Calu3 (cell line): ENCODE results near the gene MXRA7. TPM values are rescaled to one million over a fixed set of nuclear protein-coding genes. Genes with fewer than 3 reads are reported as not detected.

Experiments used
- BruUV-seq: library from RNA; stranded (reverse); fragments of 400-500 nt; replicated peaks from 2 replicates; lab custom pipeline; 2021; lab: Mats Ljungman, UMichigan
- CTCF ChIA-PET: fragments of 300-600 bp; sonication (Branson Sonifier 250); formaldehyde crosslinking; loops from one replicate; lab custom pipeline; 2022; ENCODE audit warnings: antibody characterized with exemption; lab: Charles Lee
- DNase-seq: peaks from one replicate; pipeline ENCODE4 v3.0.0; 2022
- H3K27ac Mint-ChIP-seq: one replicate; pipeline ENCODE4 v1.8.0; 2022; ENCODE audit warnings: mixed read lengths; ENCODE audit not compliant: unreplicated experiment
- H3K27me3 Mint-ChIP-seq: one replicate; pipeline ENCODE4 v1.8.0; 2022; ENCODE audit warnings: mixed read lengths; ENCODE audit not compliant: unreplicated experiment
- H3K36me3 Mint-ChIP-seq: one replicate; pipeline ENCODE4 v1.8.0; 2022; ENCODE audit warnings: mild to moderate bottlenecking, moderate library complexity, mixed read lengths; ENCODE audit not compliant: insufficient read depth, unreplicated experiment
- H3K4me1 Mint-ChIP-seq: one replicate; pipeline ENCODE4 v1.8.0; 2022; ENCODE audit warnings: mild to moderate bottlenecking, low read depth, mixed read lengths; ENCODE audit not compliant: unreplicated experiment
- H3K4me3 Mint-ChIP-seq: one replicate; pipeline ENCODE4 v1.8.0; 2022; ENCODE audit warnings: mild to moderate bottlenecking, low read depth, moderate library complexity, mixed read lengths; ENCODE audit not compliant: unreplicated experiment
- H3K9me3 Mint-ChIP-seq: one replicate; pipeline ENCODE4 v1.8.0; 2022; ENCODE audit warnings: low read depth, mixed read lengths; ENCODE audit not compliant: unreplicated experiment
- intact Hi-C: fragments of 100-400 bp; cut with micrococcal nuclease; formaldehyde crosslinking; loops from one replicate; pipeline ENCODE4 v1.10.0; 2022; ENCODE audit not compliant: unreplicated experiment
- total RNA-seq: library from RNA; stranded (reverse); gene quantifications from 2 replicates; pipeline ENCODE4 v1.2.3, GENCODE V29; 2022
- TF ChIP-seq, protein P1 (sequence below): fragments of 200-600 bp; IDR thresholded peaks from one replicate; pipeline ENCODE4 v1.8.0; 2022; ENCODE audit warnings: antibody characterized with exemption; ENCODE audit not compliant: unreplicated experiment

The MXRA7 gene
- total RNA-seq, 1 experiment from 2014 or later: 9.9 TPM

DNA sequence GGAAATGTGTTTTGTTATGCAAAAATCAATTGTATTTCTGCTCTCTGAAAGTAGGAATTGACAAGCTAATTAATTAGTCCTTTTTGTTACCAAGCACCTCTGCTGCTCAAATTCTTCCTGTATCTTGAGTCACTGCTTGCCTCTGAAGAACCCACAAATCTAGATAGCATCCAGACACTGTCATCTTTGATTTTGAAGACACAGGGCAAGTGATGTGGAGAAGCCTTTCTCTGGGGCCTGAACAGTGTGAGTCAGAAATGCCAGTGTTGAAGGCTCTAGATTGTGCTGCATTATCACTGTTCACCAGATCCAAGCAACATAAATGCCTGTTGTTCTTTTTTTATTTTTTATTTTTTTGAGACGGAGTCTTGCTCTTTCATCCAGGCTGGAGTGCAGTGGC, 56.4 kb downstream of the MXRA7 start:
- Mint-ChIP-seq H3K4me3 (no peak overlapping the region), H3K27me3 (no peaks in the 10 kb centered on the region), H3K4me1 (peaks cover 25% of the 10 kb centered on the region), H3K27ac (no peak overlapping the region), H3K9me3 (peaks cover 7% of the 10 kb centered on the region), H3K36me3 (peaks cover 2% of the 10 kb centered on the region)
- DNase-seq: no peak
- intact Hi-C loops: no loop called here
- BruUV-seq: no TSS peak
- CTCF ChIA-PET: no interaction called here
- TF ChIP-seq, protein P1, sequence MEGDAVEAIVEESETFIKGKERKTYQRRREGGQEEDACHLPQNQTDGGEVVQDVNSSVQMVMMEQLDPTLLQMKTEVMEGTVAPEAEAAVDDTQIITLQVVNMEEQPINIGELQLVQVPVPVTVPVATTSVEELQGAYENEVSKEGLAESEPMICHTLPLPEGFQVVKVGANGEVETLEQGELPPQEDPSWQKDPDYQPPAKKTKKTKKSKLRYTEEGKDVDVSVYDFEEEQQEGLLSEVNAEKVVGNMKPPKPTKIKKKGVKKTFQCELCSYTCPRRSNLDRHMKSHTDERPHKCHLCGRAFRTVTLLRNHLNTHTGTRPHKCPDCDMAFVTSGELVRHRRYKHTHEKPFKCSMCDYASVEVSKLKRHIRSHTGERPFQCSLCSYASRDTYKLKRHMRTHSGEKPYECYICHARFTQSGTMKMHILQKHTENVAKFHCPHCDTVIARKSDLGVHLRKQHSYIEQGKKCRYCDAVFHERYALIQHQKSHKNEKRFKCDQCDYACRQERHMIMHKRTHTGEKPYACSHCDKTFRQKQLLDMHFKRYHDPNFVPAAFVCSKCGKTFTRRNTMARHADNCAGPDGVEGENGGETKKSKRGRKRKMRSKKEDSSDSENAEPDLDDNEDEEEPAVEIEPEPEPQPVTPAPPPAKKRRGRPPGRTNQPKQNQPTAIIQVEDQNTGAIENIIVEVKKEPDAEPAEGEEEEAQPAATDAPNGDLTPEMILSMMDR: no peak

DNA sequence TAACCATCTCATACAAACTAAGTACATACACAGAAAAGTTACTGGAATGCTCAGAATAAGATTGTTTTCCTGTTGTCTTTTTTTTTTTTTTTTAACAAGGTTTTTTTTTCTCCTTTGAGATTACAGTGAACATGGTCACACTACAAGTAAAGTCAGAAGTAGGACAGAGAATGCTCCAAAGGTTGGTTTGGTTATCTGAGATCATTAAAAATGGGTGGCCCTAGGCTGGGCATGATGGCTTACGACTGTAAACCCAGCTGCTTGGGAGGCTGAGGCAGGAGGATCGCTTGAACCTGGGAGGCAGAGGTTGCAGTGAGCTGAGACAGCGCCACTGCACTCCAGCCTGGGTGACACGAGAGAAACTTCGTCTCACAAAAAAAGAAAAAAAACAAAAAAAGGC, 60.3 kb downstream of the MXRA7 start:
- TF ChIP-seq, protein P1: no peak
- H3K4me1 Mint-ChIP-seq: peaks cover 15% of the 10 kb centered on the region
- H3K27me3 Mint-ChIP-seq: no peaks in the 10 kb centered on the region
- no peak overlapping the region for H3K4me3 Mint-ChIP-seq
- intact Hi-C loops: no loop called here
- peaks cover 2% of the 10 kb centered on the region for H3K36me3 Mint-ChIP-seq
- BruUV-seq: no TSS peak
- CTCF ChIA-PET: no interaction called here
- H3K27ac Mint-ChIP-seq: no peak overlapping the region
- no peak for DNase-seq
- H3K9me3 Mint-ChIP-seq: peaks cover 7% of the 10 kb centered on the region

DNA sequence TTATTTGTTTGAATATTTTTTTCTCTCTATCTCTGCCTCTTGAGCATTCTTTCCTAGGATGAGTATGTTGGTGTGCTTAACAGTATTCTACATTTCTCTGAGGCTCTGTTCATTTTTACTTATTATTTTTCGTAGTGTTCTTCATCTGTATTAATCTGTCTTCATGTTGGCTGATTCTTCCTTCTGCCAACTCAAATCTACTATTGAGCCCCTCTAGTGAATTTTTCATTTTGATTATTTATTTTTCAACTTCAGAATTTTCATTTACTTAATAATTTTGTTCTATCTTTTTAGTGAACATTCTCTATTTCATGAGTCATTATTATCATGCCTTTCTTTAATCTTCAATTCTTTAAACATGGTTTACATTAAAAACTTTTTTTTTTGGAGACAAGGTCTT, 64.1 kb downstream of the MXRA7 start:
- BruUV-seq: no TSS peak
- H3K27me3 Mint-ChIP-seq: no peaks in the 10 kb centered on the region

DNA sequence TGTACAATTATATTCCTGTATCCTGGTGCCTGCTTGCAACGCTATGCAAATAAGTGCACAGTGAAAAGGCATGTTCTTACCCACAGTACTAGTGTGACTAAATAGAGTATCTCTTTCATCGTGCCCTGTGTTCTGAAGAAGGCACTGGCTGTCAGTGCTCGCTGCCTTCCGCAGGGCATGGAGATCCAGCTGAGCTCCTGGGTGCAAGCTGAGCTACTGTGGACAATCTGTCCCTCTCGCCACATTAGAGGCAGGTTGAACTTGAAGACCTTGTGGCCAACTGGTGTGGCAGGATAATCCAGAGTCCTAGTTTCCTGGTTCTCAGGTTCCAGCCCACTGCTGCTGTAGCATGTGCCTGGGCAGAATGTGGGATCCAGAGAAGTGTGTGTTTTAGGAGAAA, 65.3 kb downstream of the MXRA7 start:
- peak; percentile 61 for DNase-seq
- BruUV-seq: no TSS peak
- CTCF ChIA-PET: interaction anchor here (0.6 to 1.8 kb wide), 3 partner anchors 26 to 105 kb away, joined by 3 to 6 read pairs (median 5); no protein-coding TSS in a partner anchor
- no peaks in the 10 kb centered on the region for H3K27me3 Mint-ChIP-seq
- H3K27ac Mint-ChIP-seq: peak overlapping the region; percentile 92
- peaks cover 25% of the 10 kb centered on the region for H3K36me3 Mint-ChIP-seq
- peak overlapping the region; percentile 58 for H3K4me3 Mint-ChIP-seq
- H3K4me1 Mint-ChIP-seq: peaks cover 57% of the 10 kb centered on the region
- no peaks in the 10 kb centered on the region for H3K9me3 Mint-ChIP-seq
- TF ChIP-seq, protein P1: no peak
- intact Hi-C loops: loop anchor here (1.0 to 10.0 kb wide), 2 partner anchors 26 to 69 kb away; partner anchors contain the start of gene MXRA7

More for the DNA sequence above, 64.1 kb downstream of the MXRA7 start:
- Mint-ChIP-seq H3K27ac (no peak overlapping the region), H3K9me3 (peaks cover 2% of the 10 kb centered on the region), H3K36me3 (peaks cover 16% of the 10 kb centered on the region), H3K4me1 (peaks cover 47% of the 10 kb centered on the region), H3K4me3 (peak overlapping the region; percentile 58)
- intact Hi-C loops: loop anchor here (10.0 kb wide), 1 partner anchor 68 kb away; the partner anchor contains the start of gene MXRA7
- CTCF ChIA-PET: no interaction called here
- TF ChIP-seq, protein P1: no peak
- no peak for DNase-seq
